ES-I3 (cell line): Measurements from ENCODE around the gene IL25.

Experiments
- H3K36me3 ChIP-seq: 2 replicates; pipeline ENCODE4 v1.6.1; 2013; ENCODE audit warnings: mild to moderate bottlenecking, low read length, control low read depth, moderate library complexity; ENCODE audit not compliant: insufficient read depth
- H3K4me1 ChIP-seq: 2 replicates; pipeline ENCODE4 v1.6.1; 2013; ENCODE audit warnings: mild to moderate bottlenecking, control low read depth, low read length; ENCODE audit not compliant: insufficient read depth
- H3K9ac ChIP-seq: 2 replicates; pipeline ENCODE4 v1.6.1; 2013; ENCODE audit warnings: low read depth, mild to moderate bottlenecking, low read length, moderate library complexity
- H3K9me3 ChIP-seq: 2 replicates; pipeline ENCODE4 v1.6.1; 2013; ENCODE audit warnings: mild to moderate bottlenecking, low read length, moderate library complexity; ENCODE audit not compliant: control insufficient read depth, insufficient read depth

Gene IL25

DNA sequence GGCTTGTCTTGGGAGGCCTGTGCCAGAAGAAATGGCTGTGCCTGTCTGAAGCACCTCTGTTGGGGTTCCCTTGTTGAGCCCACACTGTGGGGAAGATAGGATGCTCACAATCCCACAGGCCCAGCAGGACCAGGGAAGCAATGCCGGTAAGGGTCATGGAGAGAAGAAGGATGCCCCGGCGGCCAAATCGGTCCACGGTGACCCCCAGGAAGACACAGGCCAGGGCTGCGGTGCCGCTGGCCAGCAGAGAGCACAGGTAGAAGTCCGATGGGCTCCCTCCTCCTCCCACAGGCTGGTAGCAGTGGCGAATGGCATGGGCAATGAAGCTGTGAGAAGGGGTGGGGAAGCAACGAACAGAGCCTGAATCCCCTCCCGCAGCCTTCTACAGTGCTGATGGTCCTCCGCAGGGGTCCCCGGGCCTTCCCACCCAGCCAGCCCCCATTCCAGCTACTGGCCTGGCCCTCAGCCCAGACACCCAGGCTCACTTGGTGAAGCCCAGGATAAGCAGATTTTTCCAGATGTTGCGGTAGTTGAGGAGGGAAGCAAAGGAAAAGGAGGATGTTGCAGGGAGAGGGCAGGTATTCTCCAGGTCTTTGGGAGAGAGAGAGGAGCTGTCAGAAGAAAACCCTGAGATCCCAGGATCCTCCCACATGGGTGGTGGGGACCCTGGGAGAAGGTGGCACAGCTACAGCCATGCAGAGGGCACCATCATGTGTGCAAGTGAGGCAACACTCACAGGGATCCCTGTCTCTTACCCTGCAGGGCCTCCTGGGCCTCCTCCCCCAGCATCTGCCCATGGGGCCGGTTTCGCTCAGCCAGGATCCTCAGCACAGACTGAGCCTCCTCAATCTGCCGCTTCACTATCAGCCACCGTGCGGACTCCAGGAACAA is 25.0 kb upstream of the IL25 start:
- H3K9me3 ChIP-seq: no peaks in the 10 kb centered on the region
- H3K4me1 ChIP-seq: peaks cover 6% of the 10 kb centered on the region; the same call in 1 of the 2 replicates
- H3K36me3 ChIP-seq: no peaks in the 10 kb centered on the region
- H3K9ac ChIP-seq: no peak overlapping the region

DNA sequence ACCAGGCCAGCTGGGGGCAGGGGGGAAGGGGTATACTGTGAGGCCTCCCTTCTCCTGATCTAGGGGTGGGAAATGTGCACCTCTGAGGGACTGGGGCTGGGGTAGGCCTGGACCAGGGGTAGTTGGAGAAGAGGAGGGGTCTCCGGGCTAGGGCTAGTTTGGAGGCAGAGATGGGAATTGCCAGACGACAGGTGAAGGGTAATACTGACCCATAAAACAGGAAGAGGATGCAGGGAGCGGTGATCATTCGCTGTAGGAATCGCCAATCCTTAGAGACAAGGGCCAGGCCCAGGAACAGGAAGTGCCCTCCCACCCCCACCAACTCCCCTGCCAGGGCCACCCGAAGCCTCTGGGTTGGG is 24.3 kb upstream of the IL25 start:
- Histone ChIP-seq H3K9ac (no peak overlapping the region), H3K4me1 (peaks cover 9% of the 10 kb centered on the region), H3K36me3 (no peaks in the 10 kb centered on the region), H3K9me3 (no peaks in the 10 kb centered on the region)

DNA sequence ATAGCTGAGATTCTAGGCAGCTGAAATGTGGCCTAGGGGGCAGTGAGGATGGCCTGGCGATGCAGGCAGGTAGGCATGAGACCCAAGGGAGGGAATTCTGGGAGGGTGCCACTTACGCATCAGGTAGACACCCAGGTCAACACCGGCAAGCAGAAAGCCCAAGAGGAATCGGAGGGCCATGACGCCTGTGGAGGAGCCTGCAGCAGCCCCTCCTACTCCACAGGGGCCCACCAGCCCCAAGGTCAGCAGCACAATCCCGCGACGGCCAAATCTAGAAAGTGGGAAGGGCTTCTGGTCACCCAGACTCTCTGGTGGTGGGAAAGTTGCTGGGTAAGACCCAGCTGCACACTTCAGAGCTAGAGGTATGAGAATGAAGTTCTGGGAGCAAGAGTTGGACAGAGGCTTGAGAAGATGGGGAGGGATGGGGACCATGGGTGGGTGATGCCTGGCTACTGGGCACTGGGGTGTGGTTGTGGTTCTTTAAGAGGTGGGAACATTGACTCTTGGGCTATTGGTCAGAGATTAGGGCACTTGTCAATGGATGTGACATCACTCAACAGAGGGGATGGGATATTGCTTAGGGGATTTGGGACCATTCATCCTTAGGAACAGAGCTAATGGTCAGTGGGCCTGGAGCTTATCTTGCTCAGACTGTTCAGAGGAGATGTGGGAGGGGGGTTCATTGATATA is 23.3 kb upstream of the IL25 start:
- H3K9ac ChIP-seq: no peak overlapping the region
- no peaks in the 10 kb centered on the region for H3K36me3 ChIP-seq
- no peaks in the 10 kb centered on the region for H3K9me3 ChIP-seq
- H3K4me1 ChIP-seq: peaks cover 9% of the 10 kb centered on the region

DNA sequence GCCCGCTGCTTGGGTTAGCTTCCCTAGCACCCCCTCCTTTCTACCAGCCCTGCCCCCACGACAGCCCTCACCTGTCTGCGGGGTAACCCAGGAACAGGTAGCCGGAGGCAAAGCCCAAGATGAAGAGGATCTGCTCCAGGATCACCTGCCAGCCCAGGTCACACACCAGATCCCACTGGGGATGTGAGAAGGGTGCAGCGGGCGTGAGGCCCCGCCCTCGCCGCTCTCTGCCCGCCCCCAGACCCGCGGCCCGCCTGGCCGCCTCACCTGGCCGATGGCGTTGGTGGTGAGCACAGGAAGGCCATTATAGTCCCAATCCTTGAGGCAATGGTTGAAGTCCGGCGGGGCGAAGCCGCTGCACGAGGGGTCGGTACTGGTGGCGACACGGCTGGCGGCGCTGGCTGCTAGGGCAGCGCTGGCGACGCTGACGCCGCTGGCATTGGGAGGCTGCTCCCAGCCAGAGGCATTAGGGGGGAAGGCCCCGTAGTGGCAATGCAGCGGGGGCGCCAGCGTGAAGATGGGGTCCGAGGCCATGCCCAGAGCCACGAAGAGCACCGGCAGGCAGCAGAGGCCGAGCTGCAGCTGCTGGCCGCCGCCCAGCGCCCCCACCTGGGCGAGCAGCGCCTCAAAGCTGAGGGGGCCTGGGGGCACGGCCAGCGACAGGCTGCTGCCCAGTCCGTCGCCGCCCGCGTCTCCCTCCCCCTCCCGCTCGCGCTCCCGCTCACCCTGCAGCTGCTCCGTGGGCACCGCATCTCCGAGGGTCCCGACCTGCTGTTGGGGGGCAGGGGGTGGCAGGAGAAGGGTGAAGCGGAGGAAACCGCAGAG is 20.7 kb upstream of the IL25 start:
- H3K9me3 ChIP-seq: no peaks in the 10 kb centered on the region
- no peaks in the 10 kb centered on the region for H3K36me3 ChIP-seq
- peak overlapping the region; percentile 69; the same call in 1 of the 2 replicates for H3K9ac ChIP-seq
- peaks cover 3% of the 10 kb centered on the region; the same call in 1 of the 2 replicates for H3K4me1 ChIP-seq

DNA sequence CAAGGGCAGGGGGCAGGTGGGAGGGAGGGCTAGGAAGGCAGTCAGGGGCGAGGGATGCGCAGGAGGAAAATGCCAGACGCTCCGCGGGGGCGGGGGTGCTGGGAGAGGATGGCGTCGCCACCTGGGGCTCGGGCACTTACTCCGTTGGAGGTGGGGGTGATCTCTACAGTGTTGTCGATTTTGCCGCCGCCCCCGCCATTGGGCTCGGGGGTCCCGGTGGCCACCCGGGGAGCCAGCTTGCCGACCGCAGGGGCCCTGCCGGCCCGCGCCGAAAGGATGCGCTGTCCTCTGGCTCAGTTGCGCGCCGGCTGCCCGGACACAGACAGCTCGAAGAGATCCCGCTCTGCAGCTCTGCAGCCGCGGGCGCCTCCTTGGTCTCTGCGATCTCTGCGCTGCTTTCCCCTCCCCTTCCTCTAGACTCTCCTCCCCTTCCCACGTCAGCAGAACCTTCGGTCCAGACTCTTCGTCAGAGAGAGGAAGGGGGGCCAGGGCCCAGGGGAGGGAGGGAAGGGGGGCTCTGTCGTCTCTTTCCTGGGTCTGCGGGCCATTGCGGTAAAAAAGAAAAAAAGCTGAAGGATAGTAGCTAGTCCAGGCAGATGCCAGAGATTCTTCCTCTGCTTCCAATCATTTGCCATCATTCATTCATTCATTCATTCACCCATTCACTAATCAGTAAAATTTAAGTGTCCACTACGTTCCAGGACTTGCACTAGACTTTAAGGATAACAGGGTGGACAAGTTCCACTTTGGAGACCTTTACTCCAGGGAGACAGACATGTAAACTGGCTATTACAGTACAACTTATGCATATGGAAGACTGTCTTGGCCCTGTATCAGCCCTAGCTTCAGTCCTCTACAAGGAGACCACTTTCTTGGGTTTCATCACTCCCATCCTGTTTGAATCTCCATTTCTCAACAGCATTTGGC is 19.8 kb upstream of the IL25 start, which contains the start of gene SLC22A17:
Gene SLC22A17, minus strand, starts transcription at position 382 of the 927 bp plus-strand sequence.
- H3K4me1 ChIP-seq: peaks cover 3% of the 10 kb centered on the region; the same call in 1 of the 2 replicates
- H3K36me3 ChIP-seq: no peaks in the 10 kb centered on the region
- H3K9me3 ChIP-seq: no peaks in the 10 kb centered on the region
- H3K9ac ChIP-seq: peak within 1 kb of the TSS; percentile 69

DNA sequence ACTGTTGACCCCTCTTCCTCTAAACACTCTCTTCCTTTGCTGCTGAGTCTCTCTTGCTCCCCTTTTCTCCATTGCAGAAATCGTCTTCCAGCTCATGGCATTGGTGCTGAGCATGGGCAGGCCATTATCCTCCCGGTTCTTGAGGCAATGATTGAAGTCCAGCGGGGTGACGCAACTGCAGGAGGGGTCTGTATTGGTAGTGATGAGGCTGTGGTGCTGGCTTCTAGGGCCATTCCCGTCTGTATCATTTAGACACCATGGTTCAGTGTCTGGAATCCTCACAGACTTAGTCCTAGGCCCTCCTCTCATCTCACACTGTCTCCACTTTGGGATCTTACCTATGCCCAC is 19.2 kb upstream of the IL25 start:
- Histone ChIP-seq H3K4me1 (peaks cover 3% of the 10 kb centered on the region; the same call in 1 of the 2 replicates), H3K36me3 (no peaks in the 10 kb centered on the region), H3K9me3 (no peaks in the 10 kb centered on the region), H3K9ac (no peak overlapping the region)

DNA sequence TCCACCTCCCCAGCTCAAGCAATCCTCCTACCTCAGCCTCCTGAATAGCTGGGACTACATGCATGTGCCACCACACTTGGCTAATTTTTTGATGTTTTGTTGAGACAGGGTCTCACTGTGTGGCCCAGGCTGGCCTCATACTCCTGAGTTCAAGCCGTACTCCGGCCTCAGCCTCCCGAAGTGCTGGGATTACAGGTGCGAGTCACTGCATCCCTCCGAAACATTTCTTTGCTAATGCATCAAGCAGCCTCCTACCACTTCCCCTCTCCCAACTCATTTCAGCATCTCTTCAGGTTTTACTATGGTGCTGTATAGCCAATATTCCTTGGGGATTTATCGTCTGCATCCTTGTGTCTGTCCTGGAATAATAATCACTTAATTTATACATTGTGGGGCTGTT is 17.6 kb upstream of the IL25 start:
- Histone ChIP-seq H3K4me1 (peaks cover 3% of the 10 kb centered on the region; the same call in 1 of the 2 replicates), H3K9ac (no peak overlapping the region), H3K9me3 (no peaks in the 10 kb centered on the region), H3K36me3 (no peaks in the 10 kb centered on the region)

DNA sequence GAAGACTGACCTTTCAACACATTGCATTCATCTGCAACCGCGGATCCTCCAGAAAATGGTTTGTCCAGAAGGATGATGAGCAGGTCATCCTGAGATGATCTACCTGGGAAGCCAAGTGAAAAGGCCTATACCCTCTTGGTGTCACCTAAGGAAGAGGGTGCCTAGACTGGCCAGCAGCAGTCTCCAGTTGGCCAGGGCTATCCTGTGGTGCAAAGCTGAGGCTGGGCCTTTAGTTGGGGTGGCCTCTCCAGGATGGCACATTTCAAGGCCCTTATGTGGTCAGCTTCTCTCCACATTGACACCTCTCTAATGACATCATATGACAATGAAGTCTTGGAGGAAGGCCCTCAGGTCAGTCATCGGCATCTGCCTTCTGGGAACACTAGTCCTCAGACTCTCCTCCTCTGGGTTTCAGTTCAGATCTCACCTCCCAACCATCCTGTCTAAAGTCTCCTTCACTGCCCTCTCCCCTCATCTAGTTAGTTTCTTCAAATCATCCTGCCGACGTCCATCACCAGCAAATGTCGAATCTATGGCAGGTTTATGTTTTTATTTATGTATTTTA is 16.7 kb upstream of the IL25 start:
- no peaks in the 10 kb centered on the region for H3K9me3 ChIP-seq
- H3K36me3 ChIP-seq: no peaks in the 10 kb centered on the region
- H3K9ac ChIP-seq: no peak overlapping the region
- peaks cover 3% of the 10 kb centered on the region; the same call in 1 of the 2 replicates for H3K4me1 ChIP-seq

DNA sequence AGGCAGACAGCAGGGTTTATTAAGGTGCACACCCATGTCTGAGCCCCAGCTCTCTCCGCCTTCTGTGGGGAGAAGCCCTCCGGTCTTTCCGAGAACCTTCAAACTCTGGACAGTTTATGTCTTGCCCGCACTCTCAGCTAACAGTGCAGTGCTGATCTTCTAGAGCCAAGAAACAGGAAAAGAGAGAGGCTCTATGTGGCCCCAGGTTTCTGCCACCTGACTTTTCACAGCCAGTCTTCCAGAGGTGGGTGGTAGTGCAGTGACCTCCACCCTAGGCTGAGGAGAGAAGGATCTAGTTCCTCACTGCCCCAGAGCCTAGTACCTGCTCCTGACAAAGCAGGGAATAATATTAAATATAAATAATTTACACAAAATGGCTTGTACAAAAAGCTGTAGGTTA is 15.9 kb upstream of the IL25 start:
- Histone ChIP-seq H3K36me3 (no peaks in the 10 kb centered on the region), H3K9me3 (no peaks in the 10 kb centered on the region)

DNA sequence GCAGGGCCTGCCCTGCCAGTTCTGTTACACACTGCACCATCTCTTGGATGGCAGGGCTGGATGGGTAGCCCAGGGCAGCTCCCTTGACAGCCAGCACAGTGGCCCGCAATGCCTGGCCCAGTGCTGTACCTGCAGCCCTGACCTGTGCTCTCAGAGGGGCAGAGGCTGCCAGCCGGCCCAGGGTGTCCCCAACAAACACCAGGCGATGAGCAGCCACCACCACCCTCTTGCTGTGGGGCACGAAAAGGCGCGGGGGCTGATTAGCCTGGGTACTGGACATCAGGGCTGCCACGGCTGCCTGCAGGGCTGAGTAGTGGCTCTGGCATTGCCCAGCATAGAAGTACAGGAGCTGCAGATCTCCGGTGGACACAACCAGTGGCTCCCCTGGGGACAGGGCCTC is 15.3 kb upstream of the IL25 start:
- Histone ChIP-seq H3K36me3 (no peaks in the 10 kb centered on the region), H3K9ac (no peak overlapping the region), H3K4me1 (peaks cover 3% of the 10 kb centered on the region; the same call in 1 of the 2 replicates), H3K9me3 (no peaks in the 10 kb centered on the region)

More for the DNA sequence above, 15.9 kb upstream of the IL25 start:
- no peak overlapping the region for H3K9ac ChIP-seq
- peaks cover 3% of the 10 kb centered on the region; the same call in 1 of the 2 replicates for H3K4me1 ChIP-seq

DNA sequence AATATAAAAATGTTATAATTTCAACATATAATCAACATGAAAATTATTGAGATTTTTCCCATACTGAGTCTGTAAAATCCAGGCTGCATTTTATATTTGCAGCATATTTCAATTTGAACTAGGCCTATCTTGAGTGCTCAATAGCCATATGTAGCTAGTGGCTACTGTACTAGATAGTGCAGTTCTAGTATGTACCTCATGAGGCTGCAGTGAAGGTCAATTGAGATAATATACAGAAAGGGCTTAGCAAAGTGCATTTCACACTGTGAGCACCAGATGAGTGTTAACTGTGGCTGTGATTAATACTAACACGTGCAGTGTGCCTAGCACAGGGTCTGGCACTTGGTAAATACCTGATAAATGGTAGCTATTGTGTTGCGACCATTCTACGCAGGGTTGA is 14.6 kb upstream of the IL25 start:
- Histone ChIP-seq H3K9me3 (no peaks in the 10 kb centered on the region), H3K36me3 (no peaks in the 10 kb centered on the region), H3K9ac (no peak overlapping the region), H3K4me1 (peaks cover 4% of the 10 kb centered on the region; the same call in 1 of the 2 replicates)

DNA sequence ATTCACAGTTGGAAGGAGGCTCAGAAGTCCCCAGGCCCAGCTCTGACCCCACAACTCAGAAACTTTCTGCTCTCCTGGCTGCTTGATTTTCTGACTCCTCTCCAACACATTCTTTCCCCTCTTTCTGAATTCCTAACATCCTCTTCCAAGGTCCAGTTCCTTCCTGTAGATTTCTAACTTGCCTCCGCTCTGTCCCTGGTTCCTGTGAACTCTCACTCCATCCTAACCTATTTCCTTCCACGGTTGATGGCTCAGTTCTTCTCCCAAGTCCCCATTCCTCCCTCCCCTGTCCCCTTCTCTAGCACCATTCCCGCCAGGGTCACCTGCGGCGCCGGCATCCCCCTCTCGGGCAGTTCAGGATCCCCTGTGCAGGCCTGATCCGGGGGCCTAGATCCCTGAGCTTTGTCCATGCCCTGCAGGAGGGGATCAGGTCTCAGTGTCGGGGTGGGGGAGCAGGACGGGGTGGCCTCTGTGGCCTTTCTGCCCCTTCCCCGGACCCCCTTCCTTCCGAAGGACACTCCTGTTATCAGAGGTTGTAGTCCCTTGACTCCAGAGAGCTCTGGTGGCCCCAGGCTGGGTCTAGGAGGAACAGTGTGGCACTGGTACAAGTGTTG is 13.9 kb upstream of the IL25 start:
- H3K9ac ChIP-seq: no peak overlapping the region
- no peaks in the 10 kb centered on the region for H3K9me3 ChIP-seq
- peaks cover 7% of the 10 kb centered on the region for H3K4me1 ChIP-seq
- H3K36me3 ChIP-seq: no peaks in the 10 kb centered on the region

DNA sequence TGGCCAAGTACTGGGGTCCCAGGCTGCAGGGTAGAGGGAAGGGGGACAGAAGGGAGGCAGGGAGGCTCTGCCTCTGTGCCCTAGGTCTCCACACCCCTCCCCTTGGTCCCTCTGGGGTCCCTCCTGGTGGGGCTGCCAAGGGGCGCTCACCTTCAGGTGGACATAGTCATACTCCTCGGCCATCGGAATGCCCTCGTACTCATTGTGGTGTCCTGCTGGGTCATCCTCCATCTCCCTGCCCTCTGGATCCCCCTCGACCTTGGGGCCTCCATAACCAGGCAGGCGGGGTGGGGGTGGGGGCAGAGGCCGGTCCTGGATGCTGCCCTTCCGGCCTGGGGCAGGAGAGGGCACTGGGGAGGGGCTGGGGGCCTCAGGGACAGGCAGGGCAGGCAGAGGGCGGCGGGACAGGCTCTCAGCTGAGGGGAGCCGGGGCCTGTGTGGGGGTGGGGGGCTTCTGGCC is 13.4 kb upstream of the IL25 start:
- no peaks in the 10 kb centered on the region for H3K36me3 ChIP-seq
- H3K4me1 ChIP-seq: peaks cover 13% of the 10 kb centered on the region
- no peak overlapping the region for H3K9ac ChIP-seq
- H3K9me3 ChIP-seq: no peaks in the 10 kb centered on the region
